GM19023 (cell line): ENCODE data around the gene C16orf86.
"Not testable (repeated sequence)": the region's sequence is repeated elsewhere in the genome, so short reads cannot be mapped to it uniquely, and the experiment has no call there.

ENCODE experiments used
- ATAC-seq: cut with Tn5 transposase; IDR thresholded peaks from one replicate; pipeline ENCODE4 v1.9.1; 2021; ENCODE audit warnings: mild to moderate bottlenecking, moderate library complexity; ENCODE audit not compliant: unreplicated experiment

C16orf86 gene

GRCh38 chr16:67685388-67686112, 18.9 kb downstream of the C16orf86 start:
- ATAC-seq: no peak

GRCh38 chr16:67693517-67694285, 27.1 kb downstream of the C16orf86 start:
- not testable (repeated sequence) for ATAC-seq

- no peak for ATAC-seq
These were observed 28.0 kb downstream of the C16orf86 start for GRCh38 chr16:67694611-67695010.

- no peak for ATAC-seq
These were observed 31.0 kb downstream of the C16orf86 start for GRCh38 chr16:67697422-67698185.

GRCh38 chr16:67699265-67699664, 32.7 kb downstream of the C16orf86 start:
- ATAC-seq: no peak

GRCh38 chr16:67701420-67701819, 34.8 kb downstream of the C16orf86 start:
- no peak for ATAC-seq

- ATAC-seq: no peak
These were observed 35.5 kb downstream of the C16orf86 start for GRCh38 chr16:67702130-67702529.

GRCh38 chr16:67703626-67704025, 37.0 kb downstream of the C16orf86 start:
- no peak for ATAC-seq

GRCh38 chr16:67704110-67704509, 37.5 kb downstream of the C16orf86 start:
- ATAC-seq: no peak

- ATAC-seq: no peak
These were observed 40.6 kb downstream of the C16orf86 start for GRCh38 chr16:67707210-67707609.

- no peak for ATAC-seq
These were observed 41.2 kb downstream of the C16orf86 start for GRCh38 chr16:67707790-67708189.

GRCh38 chr16:67708368-67708771, 41.8 kb downstream of the C16orf86 start:
- ATAC-seq: no peak

GRCh38 chr16:67709050-67709449, 42.4 kb downstream of the C16orf86 start:
- ATAC-seq: no peak

- no peak for ATAC-seq
These were observed 44.0 kb downstream of the C16orf86 start for GRCh38 chr16:67710607-67711006.

- no peak for ATAC-seq
These were observed 47.1 kb downstream of the C16orf86 start for GRCh38 chr16:67713647-67714273.

GRCh38 chr16:67714522-67714921, 47.9 kb downstream of the C16orf86 start:
- no peak for ATAC-seq

GRCh38 chr16:67716097-67716496, 49.5 kb downstream of the C16orf86 start:
- no peak for ATAC-seq
